Karpas-422 (cell line): ENCODE measurements around the gene STARD9. TPM values are rescaled to one million over a fixed set of nuclear protein-coding genes. Genes with fewer than 3 reads are reported as not detected.
"Not testable (repeated sequence)": the region's sequence is repeated elsewhere in the genome, so short reads cannot be mapped to it uniquely, and the experiment has no call there.

Experiments used
- DNase-seq: peaks from one replicate; pipeline ENCODE4 v3.0.0-alpha.2; 2015
- H2AFZ ChIP-seq: fragments of 200-600 bp; sonication (generic); 2 replicates; pipeline ENCODE4 v1.6.1; 2014; ENCODE audit warnings: antibody characterized with exemption, low read length, mixed read lengths
- H3K27ac ChIP-seq: fragments of 200-600 bp; sonication (generic); 2 replicates; pipeline ENCODE4 v1.5.1; 2014; ENCODE audit warnings: mild to moderate bottlenecking, low read length, moderate library complexity
- H3K27me3 ChIP-seq: fragments of 200-600 bp; sonication (generic); 2 replicates; pipeline ENCODE4 v1.6.1; 2014; ENCODE audit warnings: low read length, mixed read lengths
- H3K36me3 ChIP-seq: fragments of 200-600 bp; sonication (generic); 2 replicates; pipeline ENCODE4 v1.6.1; 2014; ENCODE audit warnings: low read length, mixed read lengths; ENCODE audit not compliant: insufficient read depth
- H3K4me1 ChIP-seq: fragments of 200-600 bp; sonication (generic); 2 replicates; pipeline ENCODE4 v1.6.1; 2014; ENCODE audit warnings: mild to moderate bottlenecking, low read length, mixed read lengths
- H3K4me2 ChIP-seq: fragments of 200-600 bp; sonication (generic); 2 replicates; pipeline ENCODE4 v1.6.1; 2014; ENCODE audit warnings: low read length, low read depth, mild to moderate bottlenecking; ENCODE audit not compliant: poor library complexity, severe bottlenecking
- H3K4me3 ChIP-seq: fragments of 200-600 bp; sonication (generic); 2 replicates; pipeline ENCODE4 v1.5.1; 2014; ENCODE audit warnings: mild to moderate bottlenecking, antibody characterized with exemption, low read length, mixed read lengths
- H3K79me2 ChIP-seq: fragments of 200-600 bp; sonication (generic); 2 replicates; pipeline ENCODE4 v1.6.1; 2014; ENCODE audit warnings: mild to moderate bottlenecking, low read length, mixed read lengths
- H3K9ac ChIP-seq: fragments of 200-600 bp; sonication (generic); 2 replicates; pipeline ENCODE4 v1.6.0; 2014; ENCODE audit warnings: low read length
- H3K9me2 ChIP-seq: fragments of 200-600 bp; sonication (generic), shearing (Covaris generic); replicated peaks from 2 replicates; pipeline ENCODE4 v1.6.0; 2014; ENCODE audit warnings: mild to moderate bottlenecking, low read length, moderate library complexity; ENCODE audit not compliant: insufficient read depth
- H3K9me3 ChIP-seq: fragments of 300-700, 200-600 bp; sonication (generic); 2 replicates; pipeline ENCODE4 v1.6.1; 2014; ENCODE audit warnings: low read length, mixed read lengths
- H4K20me1 ChIP-seq: fragments of 200-600 bp; sonication (generic); 2 replicates; pipeline ENCODE4 v1.6.1; 2014; ENCODE audit warnings: mild to moderate bottlenecking, antibody characterized with exemption, low read length, low read depth; ENCODE audit not compliant: insufficient read depth
- total RNA-seq: library from RNA; depleted of rRNA; stranded (reverse); fragments of >200 nt; shearing (Covaris generic); gene quantifications from 2 replicates; pipeline ENCODE4 v1.2.3, GENCODE V29; 2014; ENCODE audit warnings: low replicate concordance

STARD9 gene
- total RNA-seq, 1 experiment from 2014 or later, result 0.37 TPM

DNA sequence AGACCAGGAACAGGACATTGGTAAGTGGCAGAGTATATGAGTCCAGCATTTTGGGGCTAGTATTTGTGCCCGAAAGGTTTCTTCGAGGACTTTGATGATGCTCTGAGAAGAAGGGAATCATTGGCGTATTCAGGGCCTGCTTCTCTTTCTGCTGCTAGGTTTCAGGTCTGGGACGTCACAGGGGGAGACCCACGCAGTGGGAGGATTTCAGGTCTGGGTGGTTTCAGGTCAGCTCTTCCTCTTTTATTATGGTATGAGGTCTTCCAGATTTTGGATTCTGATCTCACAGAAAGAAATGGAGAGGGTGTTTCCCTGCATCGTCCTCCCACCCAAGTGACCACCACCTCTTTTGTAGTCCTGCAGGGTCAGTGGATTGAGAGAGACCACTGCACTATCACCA is 99.1 kb downstream of the STARD9 start:
- Histone ChIP-seq H3K4me1 (no peaks in the 10 kb centered on the region), H3K27ac (no peak overlapping the region), H3K36me3 (no peaks in the 10 kb centered on the region), H3K4me3 (no peak overlapping the region), H3K27me3 (no peaks in the 10 kb centered on the region), H4K20me1 (no peaks in the 10 kb centered on the region), H3K9me3 (no peaks in the 10 kb centered on the region), H3K4me2 (no peak overlapping the region), H3K79me2 (no peaks in the 10 kb centered on the region), H2AFZ (no peak overlapping the region), H3K9me2 (no peaks in the 10 kb centered on the region), H3K9ac (no peak overlapping the region)
- DNase-seq, result no peak

DNA sequence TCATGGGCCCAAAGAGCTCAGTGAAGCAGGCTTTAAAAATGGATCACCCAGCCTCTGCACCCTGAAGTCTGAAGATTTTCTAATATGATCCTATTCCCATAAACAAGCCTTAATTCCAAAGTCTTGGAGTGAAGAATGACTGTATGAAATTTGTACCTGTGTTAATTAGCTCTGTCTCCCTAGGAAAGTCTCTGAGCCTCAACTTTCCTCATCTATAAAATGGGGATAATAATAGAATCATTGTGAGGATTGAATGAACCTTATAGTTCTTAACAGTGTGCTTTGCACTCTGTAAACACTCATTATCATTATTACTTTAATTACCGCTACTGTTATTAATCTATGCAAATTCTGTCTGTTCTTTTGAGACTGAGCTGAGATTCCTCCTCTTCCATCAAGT is 99.6 kb downstream of the STARD9 start:
- Histone ChIP-seq H4K20me1 (no peaks in the 10 kb centered on the region), H3K4me3 (no peak overlapping the region), H3K9me2 (no peaks in the 10 kb centered on the region), H3K9ac (no peak overlapping the region), H3K79me2 (no peaks in the 10 kb centered on the region), H3K4me2 (no peak overlapping the region), H3K4me1 (no peaks in the 10 kb centered on the region), H3K36me3 (no peaks in the 10 kb centered on the region), H3K27me3 (no peaks in the 10 kb centered on the region), H3K27ac (no peak overlapping the region), H2AFZ (no peak overlapping the region), H3K9me3 (no peaks in the 10 kb centered on the region)
- DNase-seq, result no peak

DNA sequence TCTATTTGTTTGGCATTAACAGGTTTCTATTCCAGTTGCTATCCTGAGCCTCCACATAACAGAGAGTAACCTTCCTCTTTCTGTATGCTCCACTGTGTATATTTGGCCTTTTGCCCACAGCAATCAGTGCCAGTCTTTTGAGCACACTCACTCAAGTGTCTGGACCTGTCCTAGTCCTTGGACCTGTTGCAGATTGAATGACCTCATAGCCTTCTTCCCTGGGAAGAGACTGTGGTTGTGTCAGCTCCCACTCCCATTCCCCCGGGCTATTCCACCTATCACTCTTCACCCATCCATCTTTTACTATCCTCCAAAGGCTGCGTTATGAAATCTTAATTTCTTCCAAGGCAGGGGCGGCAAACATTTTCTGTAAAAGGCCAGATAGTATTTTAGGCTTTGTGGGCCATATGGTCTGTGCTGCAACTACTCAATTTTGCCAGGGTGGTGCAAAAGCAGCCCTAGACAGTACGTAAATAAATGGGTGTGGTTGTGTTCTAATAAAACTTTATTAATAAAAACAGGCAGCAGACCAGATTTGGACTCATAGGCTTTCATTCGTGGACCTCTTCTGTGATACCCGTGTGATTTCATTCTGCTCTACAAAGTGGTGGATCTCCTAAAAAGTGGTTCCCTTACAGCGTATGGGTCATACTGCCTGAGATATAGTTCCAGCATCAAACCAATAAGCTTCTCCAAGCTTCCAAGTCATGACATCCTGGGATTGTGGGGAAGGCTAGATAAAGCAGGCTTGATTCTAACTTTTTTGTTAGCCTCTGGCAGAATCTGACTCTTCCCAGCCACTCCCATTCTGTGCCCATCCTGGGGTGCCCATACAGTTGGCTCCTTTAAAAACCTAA is 104.1 kb downstream of the STARD9 start:
- peak; percentile 40 for DNase-seq
- H3K27ac ChIP-seq, result no peak overlapping the region
- no peak overlapping the region for H3K4me3 ChIP-seq
- H3K4me1 ChIP-seq, result no peaks in the 10 kb centered on the region
- H3K79me2 ChIP-seq, result no peaks in the 10 kb centered on the region
- H3K27me3 ChIP-seq, result no peaks in the 10 kb centered on the region
- no peak overlapping the region for H3K9ac ChIP-seq
- H3K9me2 ChIP-seq, result no peaks in the 10 kb centered on the region
- no peak overlapping the region for H3K4me2 ChIP-seq
- H3K36me3 ChIP-seq, result no peaks in the 10 kb centered on the region
- no peak overlapping the region for H2AFZ ChIP-seq
- no peaks in the 10 kb centered on the region for H3K9me3 ChIP-seq
- no peaks in the 10 kb centered on the region for H4K20me1 ChIP-seq

DNA sequence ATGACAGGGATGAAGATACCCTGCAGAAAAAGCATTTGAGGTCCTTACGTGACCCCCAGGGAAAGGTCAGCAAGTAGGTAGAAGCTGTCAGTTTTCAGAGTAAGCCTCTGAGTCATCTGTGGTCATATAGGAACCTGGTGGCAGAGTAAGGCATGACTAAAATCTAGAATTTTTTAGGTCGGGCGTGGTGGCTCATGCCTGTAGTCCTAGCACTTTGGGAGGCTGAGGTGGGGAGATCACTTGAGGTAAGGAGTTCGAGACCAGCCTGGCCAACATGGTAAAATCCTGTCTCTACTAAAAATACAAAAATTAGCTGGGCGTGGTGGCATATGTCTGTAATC is 104.7 kb downstream of the STARD9 start:
- not testable (repeated sequence) for DNase-seq

DNA sequence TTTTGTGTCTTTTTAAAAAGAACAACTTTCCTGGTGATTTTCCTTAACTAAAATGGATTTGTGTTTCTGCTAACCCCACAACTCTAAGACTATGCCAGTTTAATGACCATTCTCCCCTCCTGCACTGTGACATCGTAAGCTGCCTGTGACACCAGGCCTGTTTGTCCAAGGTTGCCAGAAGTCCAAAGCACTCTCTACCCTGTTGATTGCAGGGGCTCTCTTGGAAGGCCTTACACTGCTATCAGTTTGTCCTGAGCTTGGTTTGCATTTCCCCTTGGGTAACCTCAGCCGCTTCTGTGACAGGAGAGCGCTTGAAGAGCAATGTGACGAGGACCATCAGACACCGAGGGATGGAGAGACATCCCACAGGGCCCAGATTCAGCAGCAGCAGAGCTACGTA is 105.7 kb downstream of the STARD9 start:
- no peaks in the 10 kb centered on the region for H3K36me3 ChIP-seq
- no peaks in the 10 kb centered on the region for H3K27me3 ChIP-seq
- no peaks in the 10 kb centered on the region for H3K9me3 ChIP-seq
- no peaks in the 10 kb centered on the region for H3K9me2 ChIP-seq
- H3K9ac ChIP-seq, result no peak overlapping the region
- no peak overlapping the region for H3K4me3 ChIP-seq
- H4K20me1 ChIP-seq, result no peaks in the 10 kb centered on the region
- H2AFZ ChIP-seq, result no peak overlapping the region
- no peak overlapping the region for H3K27ac ChIP-seq
- no peaks in the 10 kb centered on the region for H3K4me1 ChIP-seq
- H3K79me2 ChIP-seq, result no peaks in the 10 kb centered on the region
- no peak for DNase-seq
- no peak overlapping the region for H3K4me2 ChIP-seq

More for the DNA sequence above, 104.7 kb downstream of the STARD9 start:
- not testable (repeated sequence) for H3K9me3 ChIP-seq, H3K9me2 ChIP-seq, H4K20me1 ChIP-seq, H3K4me3 ChIP-seq, H2AFZ ChIP-seq, H3K27ac ChIP-seq, H3K4me1 ChIP-seq, H3K4me2 ChIP-seq, H3K27me3 ChIP-seq, H3K79me2 ChIP-seq, H3K36me3 ChIP-seq, H3K9ac ChIP-seq

DNA sequence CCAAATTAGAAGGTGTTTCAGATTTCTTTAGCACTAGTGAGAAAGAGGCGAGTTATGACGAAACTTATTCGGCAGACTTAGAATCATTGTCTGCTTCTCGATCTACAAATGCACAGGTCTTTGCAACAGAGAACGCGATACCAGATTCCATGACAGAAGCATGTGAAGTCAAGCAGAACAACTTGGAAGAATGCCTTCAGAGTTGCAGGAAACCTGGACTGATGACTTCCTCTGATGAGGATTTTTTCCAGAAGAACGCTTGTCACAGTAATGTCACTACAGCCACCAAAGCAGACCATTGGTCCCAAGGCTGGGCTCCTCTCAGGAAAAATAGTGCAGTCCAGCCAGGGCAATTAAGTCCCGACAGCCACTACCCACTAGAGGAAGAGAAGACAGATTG is 110.9 kb downstream of the STARD9 start:
- H3K4me1 ChIP-seq, result no peaks in the 10 kb centered on the region
- H2AFZ ChIP-seq, result no peak overlapping the region
- no peak overlapping the region for H3K4me2 ChIP-seq
- no peaks in the 10 kb centered on the region for H4K20me1 ChIP-seq
- no peaks in the 10 kb centered on the region for H3K9me3 ChIP-seq
- no peak overlapping the region for H3K9ac ChIP-seq
- H3K36me3 ChIP-seq, result no peaks in the 10 kb centered on the region
- H3K79me2 ChIP-seq, result no peaks in the 10 kb centered on the region
- no peak overlapping the region for H3K27ac ChIP-seq
- no peak for DNase-seq
- H3K4me3 ChIP-seq, result no peak overlapping the region
- no peaks in the 10 kb centered on the region for H3K9me2 ChIP-seq
- no peaks in the 10 kb centered on the region for H3K27me3 ChIP-seq

DNA sequence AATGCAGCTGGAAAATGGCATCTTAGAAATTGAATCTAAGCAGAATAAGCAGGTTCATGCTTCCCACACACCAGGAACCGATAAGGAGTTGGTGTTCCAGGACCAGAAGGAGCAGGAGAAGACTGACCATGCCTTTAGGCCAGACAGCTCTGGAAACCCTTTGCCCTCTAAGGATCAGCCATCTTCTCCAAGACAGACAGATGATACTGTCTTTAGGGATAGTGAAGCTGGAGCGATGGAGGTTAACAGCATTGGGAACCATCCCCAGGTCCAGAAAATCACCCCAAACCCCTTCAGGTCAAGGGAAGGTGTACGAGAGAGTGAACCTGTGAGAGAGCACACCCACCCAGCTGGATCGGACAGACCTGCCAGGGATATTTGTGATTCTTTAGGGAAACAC is 112.3 kb downstream of the STARD9 start:
- H4K20me1 ChIP-seq, result no peaks in the 10 kb centered on the region
- H3K36me3 ChIP-seq, result no peaks in the 10 kb centered on the region
- no peaks in the 10 kb centered on the region for H3K9me2 ChIP-seq
- H3K27ac ChIP-seq, result no peak overlapping the region
- no peak overlapping the region for H3K4me2 ChIP-seq
- no peak overlapping the region for H3K9ac ChIP-seq
- H3K4me3 ChIP-seq, result no peak overlapping the region
- DNase-seq, result no peak
- no peaks in the 10 kb centered on the region for H3K4me1 ChIP-seq
- no peaks in the 10 kb centered on the region for H3K79me2 ChIP-seq
- H2AFZ ChIP-seq, result no peak overlapping the region
- H3K9me3 ChIP-seq, result no peaks in the 10 kb centered on the region
- no peaks in the 10 kb centered on the region for H3K27me3 ChIP-seq

DNA sequence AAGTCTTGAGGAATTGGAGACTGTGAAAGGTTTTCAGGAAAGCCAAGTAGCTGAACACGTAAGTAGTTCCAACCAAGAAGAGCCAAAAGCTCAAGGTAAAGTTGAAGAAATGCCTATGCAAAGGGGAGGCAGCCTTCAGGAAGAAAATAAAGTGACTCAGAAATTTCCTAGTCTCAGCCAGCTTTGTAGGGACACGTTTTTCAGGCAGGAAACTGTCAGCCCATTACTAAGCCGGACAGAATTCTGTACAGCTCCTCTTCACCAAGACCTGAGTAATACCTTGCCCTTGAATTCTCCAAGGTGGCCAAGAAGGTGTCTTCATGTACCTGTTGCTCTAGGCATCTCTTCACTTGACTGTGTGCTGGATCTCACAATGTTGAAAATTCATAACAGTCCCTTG is 112.9 kb downstream of the STARD9 start:
- Histone ChIP-seq H3K27ac (no peak overlapping the region), H3K4me3 (no peak overlapping the region), H3K79me2 (no peaks in the 10 kb centered on the region), H3K4me1 (no peaks in the 10 kb centered on the region), H3K9me3 (no peaks in the 10 kb centered on the region), H3K4me2 (no peak overlapping the region), H2AFZ (no peak overlapping the region), H4K20me1 (no peaks in the 10 kb centered on the region), H3K36me3 (no peaks in the 10 kb centered on the region), H3K9ac (no peak overlapping the region), H3K9me2 (no peaks in the 10 kb centered on the region), H3K27me3 (no peaks in the 10 kb centered on the region)
- DNase-seq, result no peak
